H1 (cell line): ENCODE measurements around the gene RHOU.

Experiments used
- CBX8 ChIP-seq: fragments of 300-800, 300-1000 bp; sonication (generic); IDR thresholded peaks from 2 replicates; pipeline ENCODE4 v1.7.1; 2016; ENCODE audit warnings: low read depth, low read length, borderline replicate concordance
- JUND ChIP-seq: IDR thresholded peaks from 2 replicates; pipeline ENCODE4 v1.6.1; 2011; ENCODE audit warnings: mild to moderate bottlenecking, improper control_type of control experiment, low read length
- POLR2A ChIP-seq, 2 experiments: IDR thresholded peaks; 1 replicate in 1 of 2; 2 replicates in 1 of 2; pipeline ENCODE4 v1.6.1; 2011; ENCODE audit warnings: low read depth in 2 of 2, low read length in 2 of 2, mild to moderate bottlenecking in 2 of 2; ENCODE audit errors: control extremely low read depth in 1 of 2
- SRF ChIP-seq: IDR thresholded peaks from 2 replicates; pipeline ENCODE4 v1.6.1; 2011; ENCODE audit warnings: mild to moderate bottlenecking, low read depth, low read length, moderate library complexity
- TAF1 ChIP-seq: IDR thresholded peaks from 2 replicates; pipeline ENCODE4 v1.6.1; 2011; ENCODE audit warnings: mild to moderate bottlenecking, low read depth, low read length
- TF ChIP-seq, protein P1 (sequence below), 3 experiments: IDR thresholded peaks; 1 replicate in 2 of 3; 2 replicates in 1 of 3; pipeline versions ENCODE4 v1.5.1 to v1.6.1; 2011; ENCODE audit warnings: low read length in 3 of 3, mild to moderate bottlenecking in 3 of 3, inconsistent platforms in 2 of 3, low read depth in 1 of 3, moderate library complexity in 1 of 3; ENCODE audit not compliant: insufficient read depth in 1 of 3; ENCODE audit errors: control extremely low read depth in 1 of 3
- TF ChIP-seq, protein P2 (sequence below): fragments of 300-600 bp; sonication (generic); IDR thresholded peaks from 2 replicates; pipeline ENCODE4 v1.7.1; 2012; ENCODE audit warnings: low read length, moderate library complexity, mild to moderate bottlenecking, inconsistent platforms; ENCODE audit not compliant: insufficient replicate concordance

DNA sequence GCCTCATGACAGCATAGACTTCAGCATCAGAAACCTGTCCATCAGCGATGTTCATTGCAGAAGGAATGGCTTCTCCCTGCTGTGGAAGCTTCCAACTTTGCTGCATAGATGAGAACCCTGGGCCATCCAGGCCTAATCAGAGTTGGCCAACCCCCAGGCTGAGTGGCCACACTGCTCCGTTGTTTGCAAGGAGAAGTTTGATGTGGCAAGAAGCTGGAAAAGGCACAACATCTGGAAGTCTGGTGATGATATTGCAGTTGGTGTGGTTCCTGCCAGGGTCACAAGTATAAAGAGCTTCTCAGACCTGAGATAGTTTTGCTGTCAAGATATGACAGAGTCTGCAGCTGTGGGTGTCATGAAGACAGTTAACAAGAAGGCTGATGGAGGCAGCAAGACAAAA lies 41.2 kb downstream of the RHOU start:
- TF ChIP-seq POLR2A (IDR thresholded peaks at IDR 0.05; ENCODE audit: control extremely low read depth in 1 of 2, low read depth in 2 of 2, low read length in 2 of 2) (no peak), JUND (no peak), CBX8 (no peak), TAF1 (no peak), SRF (no peak)
- TF ChIP-seq, protein P1, sequence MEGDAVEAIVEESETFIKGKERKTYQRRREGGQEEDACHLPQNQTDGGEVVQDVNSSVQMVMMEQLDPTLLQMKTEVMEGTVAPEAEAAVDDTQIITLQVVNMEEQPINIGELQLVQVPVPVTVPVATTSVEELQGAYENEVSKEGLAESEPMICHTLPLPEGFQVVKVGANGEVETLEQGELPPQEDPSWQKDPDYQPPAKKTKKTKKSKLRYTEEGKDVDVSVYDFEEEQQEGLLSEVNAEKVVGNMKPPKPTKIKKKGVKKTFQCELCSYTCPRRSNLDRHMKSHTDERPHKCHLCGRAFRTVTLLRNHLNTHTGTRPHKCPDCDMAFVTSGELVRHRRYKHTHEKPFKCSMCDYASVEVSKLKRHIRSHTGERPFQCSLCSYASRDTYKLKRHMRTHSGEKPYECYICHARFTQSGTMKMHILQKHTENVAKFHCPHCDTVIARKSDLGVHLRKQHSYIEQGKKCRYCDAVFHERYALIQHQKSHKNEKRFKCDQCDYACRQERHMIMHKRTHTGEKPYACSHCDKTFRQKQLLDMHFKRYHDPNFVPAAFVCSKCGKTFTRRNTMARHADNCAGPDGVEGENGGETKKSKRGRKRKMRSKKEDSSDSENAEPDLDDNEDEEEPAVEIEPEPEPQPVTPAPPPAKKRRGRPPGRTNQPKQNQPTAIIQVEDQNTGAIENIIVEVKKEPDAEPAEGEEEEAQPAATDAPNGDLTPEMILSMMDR (IDR thresholded peaks at IDR 0.05; ENCODE audit: control extremely low read depth in 1 of 3, insufficient read depth in 1 of 3, low read depth in 1 of 3, low read length in 3 of 3): no peak
- TF ChIP-seq, protein P2, sequence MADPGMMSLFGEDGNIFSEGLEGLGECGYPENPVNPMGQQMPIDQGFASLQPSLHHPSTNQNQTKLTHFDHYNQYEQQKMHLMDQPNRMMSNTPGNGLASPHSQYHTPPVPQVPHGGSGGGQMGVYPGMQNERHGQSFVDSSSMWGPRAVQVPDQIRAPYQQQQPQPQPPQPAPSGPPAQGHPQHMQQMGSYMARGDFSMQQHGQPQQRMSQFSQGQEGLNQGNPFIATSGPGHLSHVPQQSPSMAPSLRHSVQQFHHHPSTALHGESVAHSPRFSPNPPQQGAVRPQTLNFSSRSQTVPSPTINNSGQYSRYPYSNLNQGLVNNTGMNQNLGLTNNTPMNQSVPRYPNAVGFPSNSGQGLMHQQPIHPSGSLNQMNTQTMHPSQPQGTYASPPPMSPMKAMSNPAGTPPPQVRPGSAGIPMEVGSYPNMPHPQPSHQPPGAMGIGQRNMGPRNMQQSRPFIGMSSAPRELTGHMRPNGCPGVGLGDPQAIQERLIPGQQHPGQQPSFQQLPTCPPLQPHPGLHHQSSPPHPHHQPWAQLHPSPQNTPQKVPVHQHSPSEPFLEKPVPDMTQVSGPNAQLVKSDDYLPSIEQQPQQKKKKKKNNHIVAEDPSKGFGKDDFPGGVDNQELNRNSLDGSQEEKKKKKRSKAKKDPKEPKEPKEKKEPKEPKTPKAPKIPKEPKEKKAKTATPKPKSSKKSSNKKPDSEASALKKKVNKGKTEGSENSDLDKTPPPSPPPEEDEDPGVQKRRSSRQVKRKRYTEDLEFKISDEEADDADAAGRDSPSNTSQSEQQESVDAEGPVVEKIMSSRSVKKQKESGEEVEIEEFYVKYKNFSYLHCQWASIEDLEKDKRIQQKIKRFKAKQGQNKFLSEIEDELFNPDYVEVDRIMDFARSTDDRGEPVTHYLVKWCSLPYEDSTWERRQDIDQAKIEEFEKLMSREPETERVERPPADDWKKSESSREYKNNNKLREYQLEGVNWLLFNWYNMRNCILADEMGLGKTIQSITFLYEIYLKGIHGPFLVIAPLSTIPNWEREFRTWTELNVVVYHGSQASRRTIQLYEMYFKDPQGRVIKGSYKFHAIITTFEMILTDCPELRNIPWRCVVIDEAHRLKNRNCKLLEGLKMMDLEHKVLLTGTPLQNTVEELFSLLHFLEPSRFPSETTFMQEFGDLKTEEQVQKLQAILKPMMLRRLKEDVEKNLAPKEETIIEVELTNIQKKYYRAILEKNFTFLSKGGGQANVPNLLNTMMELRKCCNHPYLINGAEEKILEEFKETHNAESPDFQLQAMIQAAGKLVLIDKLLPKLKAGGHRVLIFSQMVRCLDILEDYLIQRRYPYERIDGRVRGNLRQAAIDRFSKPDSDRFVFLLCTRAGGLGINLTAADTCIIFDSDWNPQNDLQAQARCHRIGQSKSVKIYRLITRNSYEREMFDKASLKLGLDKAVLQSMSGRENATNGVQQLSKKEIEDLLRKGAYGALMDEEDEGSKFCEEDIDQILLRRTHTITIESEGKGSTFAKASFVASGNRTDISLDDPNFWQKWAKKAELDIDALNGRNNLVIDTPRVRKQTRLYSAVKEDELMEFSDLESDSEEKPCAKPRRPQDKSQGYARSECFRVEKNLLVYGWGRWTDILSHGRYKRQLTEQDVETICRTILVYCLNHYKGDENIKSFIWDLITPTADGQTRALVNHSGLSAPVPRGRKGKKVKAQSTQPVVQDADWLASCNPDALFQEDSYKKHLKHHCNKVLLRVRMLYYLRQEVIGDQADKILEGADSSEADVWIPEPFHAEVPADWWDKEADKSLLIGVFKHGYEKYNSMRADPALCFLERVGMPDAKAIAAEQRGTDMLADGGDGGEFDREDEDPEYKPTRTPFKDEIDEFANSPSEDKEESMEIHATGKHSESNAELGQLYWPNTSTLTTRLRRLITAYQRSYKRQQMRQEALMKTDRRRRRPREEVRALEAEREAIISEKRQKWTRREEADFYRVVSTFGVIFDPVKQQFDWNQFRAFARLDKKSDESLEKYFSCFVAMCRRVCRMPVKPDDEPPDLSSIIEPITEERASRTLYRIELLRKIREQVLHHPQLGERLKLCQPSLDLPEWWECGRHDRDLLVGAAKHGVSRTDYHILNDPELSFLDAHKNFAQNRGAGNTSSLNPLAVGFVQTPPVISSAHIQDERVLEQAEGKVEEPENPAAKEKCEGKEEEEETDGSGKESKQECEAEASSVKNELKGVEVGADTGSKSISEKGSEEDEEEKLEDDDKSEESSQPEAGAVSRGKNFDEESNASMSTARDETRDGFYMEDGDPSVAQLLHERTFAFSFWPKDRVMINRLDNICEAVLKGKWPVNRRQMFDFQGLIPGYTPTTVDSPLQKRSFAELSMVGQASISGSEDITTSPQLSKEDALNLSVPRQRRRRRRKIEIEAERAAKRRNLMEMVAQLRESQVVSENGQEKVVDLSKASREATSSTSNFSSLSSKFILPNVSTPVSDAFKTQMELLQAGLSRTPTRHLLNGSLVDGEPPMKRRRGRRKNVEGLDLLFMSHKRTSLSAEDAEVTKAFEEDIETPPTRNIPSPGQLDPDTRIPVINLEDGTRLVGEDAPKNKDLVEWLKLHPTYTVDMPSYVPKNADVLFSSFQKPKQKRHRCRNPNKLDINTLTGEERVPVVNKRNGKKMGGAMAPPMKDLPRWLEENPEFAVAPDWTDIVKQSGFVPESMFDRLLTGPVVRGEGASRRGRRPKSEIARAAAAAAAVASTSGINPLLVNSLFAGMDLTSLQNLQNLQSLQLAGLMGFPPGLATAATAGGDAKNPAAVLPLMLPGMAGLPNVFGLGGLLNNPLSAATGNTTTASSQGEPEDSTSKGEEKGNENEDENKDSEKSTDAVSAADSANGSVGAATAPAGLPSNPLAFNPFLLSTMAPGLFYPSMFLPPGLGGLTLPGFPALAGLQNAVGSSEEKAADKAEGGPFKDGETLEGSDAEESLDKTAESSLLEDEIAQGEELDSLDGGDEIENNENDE: no peak
